GM12875 (cell line): Measurements from ENCODE around the gene SOX1.

ENCODE experiments used
- H3K4me3 ChIP-seq: one replicate; pipeline ENCODE4 v1.5.1; 2011; ENCODE audit warnings: low read depth, low read length, control low read depth
- TF ChIP-seq, protein P1 (sequence below): IDR thresholded peaks from 2 replicates; pipeline ENCODE4 v1.5.1; 2011; ENCODE audit warnings: low read depth, mild to moderate bottlenecking, control low read depth, inconsistent platforms, low read length, moderate library complexity, borderline replicate concordance; ENCODE audit not compliant: insufficient read depth

The SOX1 gene

DNA sequence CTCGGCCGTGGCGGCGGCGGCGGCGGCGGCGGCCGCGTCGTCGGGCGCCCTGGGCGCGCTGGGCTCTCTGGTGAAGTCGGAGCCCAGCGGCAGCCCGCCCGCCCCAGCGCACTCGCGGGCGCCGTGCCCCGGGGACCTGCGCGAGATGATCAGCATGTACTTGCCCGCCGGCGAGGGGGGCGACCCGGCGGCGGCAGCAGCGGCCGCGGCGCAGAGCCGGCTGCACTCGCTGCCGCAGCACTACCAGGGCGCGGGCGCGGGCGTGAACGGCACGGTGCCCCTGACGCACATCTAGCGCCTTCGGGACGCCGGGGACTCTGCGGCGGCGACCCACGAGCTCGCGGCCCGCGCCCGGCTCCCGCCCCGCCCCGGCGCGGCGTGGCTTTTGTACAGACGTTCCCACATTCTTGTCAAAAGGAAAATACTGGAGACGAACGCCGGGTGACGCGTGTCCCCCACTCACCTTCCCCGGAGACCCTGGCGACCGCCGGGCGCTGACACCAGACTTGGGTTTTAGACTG is 1.7 kb downstream of the SOX1 start:
- no peak overlapping the region for H3K4me3 ChIP-seq
- TF ChIP-seq, protein P1, sequence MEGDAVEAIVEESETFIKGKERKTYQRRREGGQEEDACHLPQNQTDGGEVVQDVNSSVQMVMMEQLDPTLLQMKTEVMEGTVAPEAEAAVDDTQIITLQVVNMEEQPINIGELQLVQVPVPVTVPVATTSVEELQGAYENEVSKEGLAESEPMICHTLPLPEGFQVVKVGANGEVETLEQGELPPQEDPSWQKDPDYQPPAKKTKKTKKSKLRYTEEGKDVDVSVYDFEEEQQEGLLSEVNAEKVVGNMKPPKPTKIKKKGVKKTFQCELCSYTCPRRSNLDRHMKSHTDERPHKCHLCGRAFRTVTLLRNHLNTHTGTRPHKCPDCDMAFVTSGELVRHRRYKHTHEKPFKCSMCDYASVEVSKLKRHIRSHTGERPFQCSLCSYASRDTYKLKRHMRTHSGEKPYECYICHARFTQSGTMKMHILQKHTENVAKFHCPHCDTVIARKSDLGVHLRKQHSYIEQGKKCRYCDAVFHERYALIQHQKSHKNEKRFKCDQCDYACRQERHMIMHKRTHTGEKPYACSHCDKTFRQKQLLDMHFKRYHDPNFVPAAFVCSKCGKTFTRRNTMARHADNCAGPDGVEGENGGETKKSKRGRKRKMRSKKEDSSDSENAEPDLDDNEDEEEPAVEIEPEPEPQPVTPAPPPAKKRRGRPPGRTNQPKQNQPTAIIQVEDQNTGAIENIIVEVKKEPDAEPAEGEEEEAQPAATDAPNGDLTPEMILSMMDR = no peak

DNA sequence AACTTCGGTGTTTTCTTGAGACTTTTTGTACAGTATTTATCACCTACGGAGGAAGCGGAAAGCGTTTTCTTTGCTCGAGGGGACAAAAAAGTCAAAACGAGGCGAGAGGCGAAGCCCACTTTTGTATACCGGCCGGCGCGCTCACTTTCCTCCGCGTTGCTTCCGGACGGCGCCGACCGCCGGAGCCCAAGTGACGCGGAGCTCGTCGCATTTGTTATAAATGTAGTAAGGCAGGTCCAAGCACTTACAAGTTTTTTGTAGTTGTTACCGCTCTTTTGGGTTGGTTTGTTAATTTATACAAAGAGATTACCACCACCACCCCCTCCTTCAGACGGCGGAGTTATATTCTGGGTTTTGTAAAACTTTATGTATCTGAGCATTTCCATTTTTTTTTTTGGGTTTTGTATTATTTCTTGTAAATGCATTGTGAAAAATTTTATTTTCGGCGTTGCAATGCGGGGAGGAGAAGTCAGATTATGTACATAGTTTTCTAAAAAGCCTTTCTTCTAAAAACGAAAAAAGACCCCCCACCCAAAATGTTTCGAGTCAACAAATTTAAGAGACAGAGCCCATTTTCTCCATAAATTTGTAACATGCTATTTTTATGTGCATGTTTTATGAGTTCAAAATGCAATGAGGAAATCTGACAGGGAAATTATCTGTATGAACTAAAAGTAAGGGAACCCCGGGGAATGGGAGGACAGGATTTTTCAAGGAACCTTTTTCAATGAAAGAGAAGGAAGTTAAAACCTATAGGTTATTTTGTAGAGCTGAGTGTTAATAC is 2.3 kb downstream of the SOX1 start:
- no peak overlapping the region for H3K4me3 ChIP-seq
- TF ChIP-seq, protein P1 = no peak

DNA sequence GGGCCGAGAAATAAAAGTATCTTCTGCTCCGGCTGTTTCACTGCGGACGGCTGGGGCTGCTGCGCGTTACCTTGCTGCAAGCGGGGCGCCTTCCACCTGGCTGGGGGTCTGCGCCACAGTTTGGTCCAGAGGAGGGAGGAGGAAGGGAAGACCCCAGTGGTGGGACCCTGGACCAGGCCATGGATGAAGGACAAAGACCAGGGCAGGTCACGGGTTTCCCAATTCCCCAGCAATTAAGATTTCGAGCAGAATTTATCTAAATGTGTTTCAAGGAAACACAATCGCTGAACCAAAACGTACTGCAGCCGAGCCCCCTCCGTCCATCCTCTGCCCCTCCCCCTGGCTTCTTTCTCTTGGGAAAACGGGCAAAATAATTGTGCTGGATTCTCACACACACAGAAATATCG is 2.9 kb downstream of the SOX1 start:
- no peak overlapping the region for H3K4me3 ChIP-seq
- TF ChIP-seq, protein P1 = no peak

DNA sequence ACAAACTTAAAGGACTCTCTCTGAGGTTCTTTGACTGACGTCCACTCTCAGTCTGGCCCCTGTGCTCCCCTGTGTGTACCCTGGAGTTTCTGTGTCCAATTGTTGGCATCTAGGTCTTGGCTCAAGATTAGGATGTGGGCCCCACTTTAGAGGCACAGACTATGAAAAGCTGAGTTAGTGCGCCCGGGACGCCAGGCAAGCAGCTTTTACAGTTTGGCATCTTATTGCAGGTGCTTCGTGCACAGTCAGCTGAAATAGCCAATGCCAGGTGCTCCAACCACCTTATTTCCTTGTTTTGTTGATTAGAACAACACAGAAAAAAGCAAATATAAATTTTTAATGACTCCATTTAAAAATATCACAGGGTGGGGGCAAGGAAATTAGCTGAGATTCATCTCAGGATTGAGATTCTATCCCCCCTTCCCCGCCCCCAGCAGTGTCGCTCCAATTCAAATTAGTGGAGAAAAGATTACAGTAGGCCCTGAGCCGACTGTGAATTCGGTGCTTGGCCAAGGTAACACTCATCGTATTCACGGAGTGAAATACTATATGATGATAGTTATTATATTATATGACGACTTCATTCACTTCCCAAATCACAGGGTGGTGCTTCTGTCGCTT is 4.3 kb downstream of the SOX1 start:
- no peak overlapping the region for H3K4me3 ChIP-seq

DNA sequence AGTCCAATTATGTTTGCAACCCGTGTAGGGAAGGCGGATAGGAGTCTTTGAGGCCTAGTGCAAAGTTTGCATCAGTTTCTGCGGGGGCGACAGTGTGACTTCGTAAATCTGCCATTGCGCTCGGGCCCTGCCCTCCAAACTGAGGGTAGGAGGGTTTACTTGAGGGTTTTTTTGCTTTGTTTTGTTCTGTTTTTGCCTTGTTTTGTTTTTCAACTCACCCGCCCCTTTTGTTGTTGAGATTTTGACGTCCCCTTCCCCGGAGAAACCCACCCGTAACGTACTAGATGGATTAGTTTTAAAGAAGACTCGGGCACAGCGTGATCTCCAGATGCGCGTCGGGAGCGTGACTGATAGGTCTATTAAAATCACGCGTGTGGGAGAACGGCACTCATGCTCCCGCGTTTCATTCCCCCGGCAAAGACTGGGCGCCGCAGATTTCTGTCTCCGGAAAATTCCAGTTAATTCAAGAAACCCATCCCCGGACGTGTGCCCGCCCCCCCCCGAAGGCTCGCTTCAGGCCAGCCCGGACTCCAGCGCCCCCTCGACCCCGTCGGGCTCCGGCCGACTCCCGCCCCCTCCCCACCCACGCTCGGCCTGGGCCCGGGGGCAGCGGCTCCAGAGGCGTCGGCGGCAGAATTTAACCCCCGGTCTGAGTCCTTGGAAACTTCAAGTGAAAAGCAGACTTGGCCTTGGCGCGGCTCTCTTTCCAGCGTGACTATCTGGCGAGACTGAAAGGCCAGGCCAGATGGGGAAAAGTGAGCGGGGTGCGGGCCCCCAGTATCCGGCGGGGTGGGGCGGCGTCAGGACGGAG is 5.0 kb downstream of the SOX1 start:
- TF ChIP-seq, protein P1 = no peak
- H3K4me3 ChIP-seq = no peak overlapping the region

More for the DNA sequence above, 4.3 kb downstream of the SOX1 start:
- TF ChIP-seq, protein P1 = no peak

DNA sequence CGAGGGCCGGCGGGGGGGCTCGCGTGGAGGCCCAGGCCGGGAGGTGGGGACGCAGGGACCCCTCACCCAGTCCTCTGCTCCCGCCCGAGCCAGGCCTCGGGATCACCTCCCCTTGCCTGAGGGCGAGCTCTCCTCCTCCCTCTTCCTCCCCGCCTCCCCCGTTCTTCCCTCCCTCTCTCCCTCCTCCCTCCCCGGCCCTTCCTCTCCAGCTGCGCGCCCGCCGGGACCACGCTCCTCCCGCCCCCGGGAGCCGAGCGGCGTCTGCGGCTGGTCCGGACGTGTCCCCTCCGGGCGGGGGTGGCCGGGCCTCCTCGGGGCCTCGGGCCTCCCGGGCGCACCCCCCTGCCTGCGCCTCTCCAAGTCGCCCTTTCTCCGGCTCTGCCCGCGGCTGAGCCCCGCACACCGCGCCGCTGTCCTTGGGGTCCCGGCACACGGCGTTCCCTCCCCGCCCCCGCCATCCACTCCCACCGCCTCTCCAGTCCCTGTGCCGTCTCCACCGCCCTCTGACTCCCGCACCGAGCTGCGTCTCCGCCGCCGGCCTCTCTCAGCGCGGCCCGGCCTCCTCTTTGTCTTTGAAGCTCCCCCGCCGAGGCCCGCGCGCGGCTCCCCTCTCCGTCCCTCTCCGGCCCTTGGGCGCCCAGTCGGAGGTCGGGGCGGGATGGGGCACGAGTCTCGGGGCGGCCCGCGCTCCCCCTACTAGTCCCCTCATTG is 5.7 kb downstream of the SOX1 start:
- no peak overlapping the region for H3K4me3 ChIP-seq
- TF ChIP-seq, protein P1 = no peak
